HEK293 (cell line): ENCODE results near the gene RACK1.
A peak's percentile ranks its signal among the peaks of the same experiment; 100 is the strongest.
"Not testable (repeated sequence)": the region's sequence is repeated elsewhere in the genome, so short reads cannot be mapped to it uniquely, and the experiment has no call there.

ENCODE experiments used
- CTCF ChIA-PET: fragments of 350-600 bp; formaldehyde crosslinking; extraction: SDS; loops from one replicate; lab custom pipeline; 2021; ENCODE audit warnings: antibody characterized with exemption; lab: Yijun Ruan, JAX
- POLR2A ChIA-PET: fragments of 300-600 bp; formaldehyde crosslinking; extraction: SDS; loops from one replicate; lab custom pipeline; 2020; ENCODE audit warnings: antibody characterized with exemption, inconsistent platforms; lab: Yijun Ruan, JAX
- H3K27ac ChIP-seq: fragments of 200-500 bp; sonication (Bioruptor generic); 2 replicates; pipeline ENCODE4 v1.5.1; 2014; ENCODE audit warnings: low read depth, low read length, control low read depth, inconsistent platforms; ENCODE audit errors: extremely low read depth
- H3K36me3 ChIP-seq, 2 experiments: fragments of 200-500 bp in 1 of 2; sonication (Bioruptor generic) in 1 of 2; 1 replicate in 1 of 2; 2 replicates in 1 of 2; pipeline ENCODE4 v1.5.1; 2014 to 2017; ENCODE audit warnings: inconsistent platforms in 2 of 2, low read length in 2 of 2; ENCODE audit not compliant: control insufficient read depth in 2 of 2, insufficient read depth in 1 of 2
- H3K4me1 ChIP-seq: fragments of 200-500 bp; sonication (Bioruptor generic); 2 replicates; pipeline ENCODE4 v1.5.1; 2014; ENCODE audit warnings: mild to moderate bottlenecking, low read length, inconsistent platforms; ENCODE audit not compliant: control insufficient read depth, insufficient read depth
- H3K4me3 ChIP-seq: 2 replicates; pipeline ENCODE4 v1.5.1; 2011; ENCODE audit warnings: low read depth, mild to moderate bottlenecking, control low read depth, low read length, moderate library complexity
- H3K9me3 ChIP-seq: fragments of 200-500 bp; sonication (Bioruptor generic); 2 replicates; pipeline ENCODE4 v1.5.1; 2014; ENCODE audit warnings: low read depth, low read length, inconsistent platforms; ENCODE audit not compliant: control insufficient read depth, insufficient read depth
- AEBP2 ChIP-seq: fragments of 450-650 bp; formaldehyde crosslinking; IDR thresholded peaks from 2 replicates; pipeline ENCODE4 v1.5.1; 2016; ENCODE audit warnings: missing biosample characterization, missing genetic modification characterization, borderline replicate concordance
- GFI1B ChIP-seq: fragments of 450-650 bp; formaldehyde crosslinking; IDR thresholded peaks from 2 replicates; pipeline ENCODE4 v1.5.1; 2016; ENCODE audit warnings: missing biosample characterization, missing genetic modification characterization
- HIC1 ChIP-seq: fragments of 450-650 bp; formaldehyde crosslinking; IDR thresholded peaks from 2 replicates; pipeline ENCODE4 v1.5.1; 2016; ENCODE audit warnings: missing biosample characterization, missing genetic modification characterization
- SCRT1 ChIP-seq: fragments of 450-650 bp; formaldehyde crosslinking; IDR thresholded peaks from 2 replicates; pipeline ENCODE4 v1.5.1; 2016; ENCODE audit warnings: missing biosample characterization, missing genetic modification characterization, borderline replicate concordance
- ZBTB26 ChIP-seq: fragments of 450-650 bp; formaldehyde crosslinking; optimal IDR thresholded peaks from 2 replicates; pipeline ENCODE3; 2016; ENCODE audit warnings: missing biosample characterization, mild to moderate bottlenecking, missing genetic modification characterization
- ZBTB6 ChIP-seq: fragments of 450-650 bp; formaldehyde crosslinking; IDR thresholded peaks from 2 replicates; pipeline ENCODE4 v1.5.1; 2017; ENCODE audit warnings: missing biosample characterization, missing genetic modification characterization
- ZBTB8A ChIP-seq: fragments of 450-650 bp; formaldehyde crosslinking; IDR thresholded peaks from 2 replicates; pipeline ENCODE4 v1.5.1; 2016; ENCODE audit warnings: missing biosample characterization, missing genetic modification characterization
- ZFHX2 ChIP-seq: fragments of 450-650 bp; formaldehyde crosslinking; conservative IDR thresholded peaks from 2 replicates; pipeline ENCODE4 v1.5.1; 2016; ENCODE audit warnings: missing biosample characterization, missing genetic modification characterization
- ZNF10 ChIP-seq: fragments of 450-650 bp; formaldehyde crosslinking; IDR thresholded peaks from 2 replicates; pipeline ENCODE4 v1.5.1; 2017; ENCODE audit warnings: missing biosample characterization, missing genetic modification characterization
- ZNF121 ChIP-seq: fragments of 450-650 bp; formaldehyde crosslinking; IDR thresholded peaks from 2 replicates; pipeline ENCODE4 v1.5.1; 2016; ENCODE audit warnings: missing biosample characterization, missing genetic modification characterization
- ZNF133 ChIP-seq: fragments of 450-650 bp; formaldehyde crosslinking; IDR thresholded peaks from 2 replicates; pipeline ENCODE4 v1.5.1; 2016; ENCODE audit warnings: missing biosample characterization, missing genetic modification characterization
- ZNF146 ChIP-seq: fragments of 450-650 bp; formaldehyde crosslinking; IDR thresholded peaks from 2 replicates; pipeline ENCODE4 v1.5.1; 2016; ENCODE audit warnings: missing biosample characterization, missing genetic modification characterization
- ZNF394 ChIP-seq: fragments of 450-650 bp; formaldehyde crosslinking; IDR thresholded peaks from 2 replicates; pipeline ENCODE4 v1.5.1; 2016; ENCODE audit warnings: missing biosample characterization, missing genetic modification characterization, mild to moderate bottlenecking, moderate library complexity, borderline replicate concordance
- ZNF423 ChIP-seq: fragments of 450-650 bp; formaldehyde crosslinking; IDR thresholded peaks from 2 replicates; pipeline ENCODE4 v1.5.1; 2016; ENCODE audit warnings: missing biosample characterization, missing genetic modification characterization
- ZNF426 ChIP-seq: fragments of 450-650 bp; formaldehyde crosslinking; IDR thresholded peaks from 2 replicates; pipeline ENCODE4 v1.5.1; 2017; ENCODE audit warnings: missing biosample characterization, missing genetic modification characterization, mild to moderate bottlenecking, inconsistent platforms, moderate library complexity
- ZNF473 ChIP-seq: fragments of 450-650 bp; formaldehyde crosslinking; IDR thresholded peaks from 2 replicates; pipeline ENCODE4 v1.5.1; 2017; ENCODE audit warnings: missing biosample characterization, missing genetic modification characterization
- ZNF624 ChIP-seq: fragments of 450-650 bp; formaldehyde crosslinking; IDR thresholded peaks from 2 replicates; pipeline ENCODE4 v1.5.1; 2017; ENCODE audit warnings: missing biosample characterization, missing genetic modification characterization
- ZNF626 ChIP-seq: fragments of 450-650 bp; sonication (Bioruptor Pico); formaldehyde crosslinking; IDR thresholded peaks from 2 replicates; pipeline ENCODE4 v1.5.1; 2018; ENCODE audit warnings: missing biosample characterization, missing genetic modification characterization, inconsistent platforms
- ZNF639 ChIP-seq: fragments of 450-650 bp; formaldehyde crosslinking; IDR thresholded peaks from 2 replicates; pipeline ENCODE4 v1.5.1; 2016; ENCODE audit warnings: missing biosample characterization, missing genetic modification characterization
- ZNF645 ChIP-seq: fragments of 450-650 bp; formaldehyde crosslinking; IDR thresholded peaks from 2 replicates; pipeline ENCODE4; 2016; ENCODE audit warnings: missing biosample characterization, missing genetic modification characterization
- ZNF654 ChIP-seq: fragments of 450-650 bp; formaldehyde crosslinking; IDR thresholded peaks from 2 replicates; pipeline ENCODE4 v1.5.1; 2016; ENCODE audit warnings: low read depth, missing biosample characterization, missing genetic modification characterization
- ZNF776 ChIP-seq: fragments of 450-650 bp; formaldehyde crosslinking; IDR thresholded peaks from 2 replicates; pipeline ENCODE4 v1.5.0; 2017; ENCODE audit warnings: missing biosample characterization, missing genetic modification characterization, borderline replicate concordance
- ZNF837 ChIP-seq: fragments of 450-650 bp; formaldehyde crosslinking; IDR thresholded peaks from 2 replicates; pipeline ENCODE4 v1.5.1; 2016; ENCODE audit warnings: missing biosample characterization, missing genetic modification characterization
- ZSCAN16 ChIP-seq: fragments of 450-650 bp; formaldehyde crosslinking; IDR thresholded peaks from 2 replicates; pipeline ENCODE4 v1.5.1; 2016; ENCODE audit warnings: missing biosample characterization, missing genetic modification characterization

Gene RACK1

GRCh38 chr5:181243564-181244343 is at the start of gene RACK1 (continued):
- TF ChIP-seq ZBTB26 (tag by site-specific recombination), result peak; percentile 48
- no peak for TF ChIP-seq ZNF654 (tag by site-specific recombination)
- TF ChIP-seq ZBTB8A (tag by site-specific recombination), result no peak; the same call in 1 of the 2 replicates
- TF ChIP-seq ZBTB6 (tag by site-specific recombination), result no peak
- no peak for TF ChIP-seq AEBP2 (tag by site-specific recombination)
- TF ChIP-seq ZNF639 (tag by site-specific recombination), result peak; percentile 71
- TF ChIP-seq ZNF776 (tag by site-specific recombination), result no peak
- TF ChIP-seq ZNF10 (tag by site-specific recombination), result no peak
- 0 out of 2 replicates have a peak, but pooled peaks have one; percentile 9 for TF ChIP-seq SCRT1 (tag by site-specific recombination)
- peak; percentile 55; the same call in 1 of the 2 replicates for TF ChIP-seq ZNF394 (tag by site-specific recombination)
- TF ChIP-seq ZSCAN16, result no peak
- no peak for TF ChIP-seq ZNF626
- peak; percentile 37; the same call in 1 of the 2 replicates for TF ChIP-seq ZNF146 (tag by site-specific recombination)
- TF ChIP-seq ZFHX2, result no peak
- TF ChIP-seq ZNF423 (tag by site-specific recombination), result no peak
- no peak for TF ChIP-seq ZNF133 (tag by site-specific recombination)
- no peak for TF ChIP-seq GFI1B (tag by site-specific recombination)
- no peak for TF ChIP-seq ZNF624 (tag by site-specific recombination)
- TF ChIP-seq ZNF645 (tag by site-specific recombination), result no peak
- peak; percentile 70; the same call in 1 of the 2 replicates for TF ChIP-seq ZNF121 (tag by site-specific recombination)
- peak; percentile 91 for TF ChIP-seq HIC1 (tag by site-specific recombination)
- 0 out of 2 replicates have a peak, but pooled peaks have one; percentile 27 for TF ChIP-seq ZNF837 (tag by site-specific recombination)
- TF ChIP-seq ZNF473 (tag by site-specific recombination), result no peak
- TF ChIP-seq ZNF426 (tag by site-specific recombination), result no peak

GRCh38 chr5:181287331-181287730 is 43.6 kb upstream of the RACK1 start:
- H3K27ac ChIP-seq, H3K4me3 ChIP-seq, H3K36me3 ChIP-seq, POLR2A ChIA-PET, CTCF ChIA-PET, H3K4me1 ChIP-seq, H3K9me3 ChIP-seq: not testable (repeated sequence)
